Dermis microvascular lymphatic vessel endothelial cell (primary cell): ENCODE results near the gene HEMGN. TPM values are rescaled to one million over a fixed set of nuclear protein-coding genes. Genes with fewer than 3 reads are reported as not detected.
"Not testable (repeated sequence)": the region's sequence is repeated elsewhere in the genome, so short reads cannot be mapped to it uniquely, and the experiment has no call there.

ENCODE experiments used
- DNase-seq, 2 donors: peaks; one replicate each; pipeline versions ENCODE4 v3.0.0 to v3.0.0-alpha.2; 2010; ENCODE audit warnings: low read depth in 2 of 2
- total RNA-seq: library from RNA; depleted of rRNA; stranded (reverse); fragments of >200 nt; gene quantifications from 2 replicates; pipeline ENCODE4 v1.2.1, GENCODE V29; 2014

HEMGN gene
- total RNA-seq, 1 donor from 2014 or later = not detected

DNA sequence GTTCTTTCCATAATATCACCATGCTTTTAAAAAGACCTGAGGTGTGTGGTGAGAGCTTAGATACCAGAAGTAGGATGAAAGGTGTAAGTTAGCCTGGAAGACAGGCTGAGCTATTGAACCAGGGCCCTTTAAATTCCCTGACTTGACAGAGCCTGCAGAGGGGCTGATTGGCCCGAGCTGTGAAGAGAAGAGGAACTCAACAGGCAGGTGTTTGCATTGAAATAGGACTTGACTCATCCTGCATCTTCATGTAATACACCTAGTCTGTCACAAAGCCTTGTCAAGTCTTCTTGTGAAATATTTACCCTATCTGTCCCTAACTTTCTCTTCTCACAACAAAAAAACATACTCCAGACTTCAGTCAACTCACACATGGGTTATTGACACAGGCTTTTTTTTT, 28.5 kb upstream of the HEMGN start:
- no peak for DNase-seq

- no peak for DNase-seq
Measured at GRCh38 chr9:97964901-97965300, 26.9 kb upstream of the HEMGN start.

- no peak for DNase-seq
Measured at GRCh38 chr9:97963232-97963631, 25.3 kb upstream of the HEMGN start.

GRCh38 chr9:97962575-97962974, 24.6 kb upstream of the HEMGN start:
- DNase-seq = no peak

GRCh38 chr9:97962136-97962535, 24.2 kb upstream of the HEMGN start:
- DNase-seq = no peak

DNA sequence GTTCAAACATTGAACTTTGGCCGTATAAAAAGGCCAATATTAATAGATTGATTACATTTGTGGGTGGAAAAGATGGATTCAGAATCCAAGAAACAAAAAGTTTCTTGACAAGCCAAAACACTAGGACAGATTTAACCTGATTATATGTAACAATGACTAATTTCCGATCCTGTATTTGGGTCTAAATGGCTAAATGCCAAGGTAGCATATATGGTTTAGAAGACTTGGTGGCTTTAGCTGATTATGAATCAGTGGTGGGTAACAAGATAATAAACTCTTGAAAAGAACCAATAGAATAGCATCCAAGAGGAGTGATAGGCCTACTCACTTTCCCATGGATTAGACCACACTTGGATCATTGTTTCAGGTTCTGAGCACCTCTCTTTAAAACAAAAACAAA, 23.4 kb upstream of the HEMGN start:
- no peak for DNase-seq

GRCh38 chr9:97960678-97961328, 22.8 kb upstream of the HEMGN start:
- DNase-seq = not testable (repeated sequence)

GRCh38 chr9:97959585-97959984, 21.6 kb upstream of the HEMGN start:
- DNase-seq = no peak

DNA sequence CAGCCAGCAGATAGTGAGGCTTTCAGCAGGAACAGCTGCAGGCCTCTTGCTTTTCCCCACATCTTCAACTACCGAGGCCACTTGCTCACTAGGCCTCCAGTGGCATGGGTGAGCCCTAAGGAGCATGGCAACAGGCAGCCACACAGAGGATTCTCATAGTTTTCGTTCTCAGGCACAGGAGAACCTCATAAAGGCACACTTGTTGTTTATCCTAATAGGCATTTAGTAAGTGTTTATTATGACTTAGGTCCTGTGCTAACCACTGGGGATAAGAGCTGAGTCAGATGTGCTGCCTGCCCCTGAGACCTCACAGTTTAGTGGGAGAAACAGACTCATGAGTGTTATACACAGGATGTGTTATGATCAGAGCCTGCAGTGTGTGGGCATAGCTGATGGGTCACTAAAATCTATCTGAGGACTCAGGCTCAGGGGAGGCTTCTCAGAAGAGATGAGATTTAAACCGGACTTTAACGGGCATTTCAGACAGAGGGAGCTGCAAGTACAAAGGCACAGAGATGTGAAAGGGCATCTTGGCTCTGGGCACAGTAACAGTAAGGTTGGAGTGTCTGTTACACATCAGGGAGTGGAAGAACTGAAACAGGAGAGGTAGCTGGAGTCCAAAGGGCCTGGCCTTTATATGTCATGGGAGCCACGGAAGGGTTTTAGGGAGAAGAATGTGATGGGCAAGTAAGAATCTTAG, 21.0 kb upstream of the HEMGN start:
- no peak for DNase-seq

- no peak for DNase-seq
Measured at GRCh38 chr9:97956331-97956730, 18.4 kb upstream of the HEMGN start.

DNA sequence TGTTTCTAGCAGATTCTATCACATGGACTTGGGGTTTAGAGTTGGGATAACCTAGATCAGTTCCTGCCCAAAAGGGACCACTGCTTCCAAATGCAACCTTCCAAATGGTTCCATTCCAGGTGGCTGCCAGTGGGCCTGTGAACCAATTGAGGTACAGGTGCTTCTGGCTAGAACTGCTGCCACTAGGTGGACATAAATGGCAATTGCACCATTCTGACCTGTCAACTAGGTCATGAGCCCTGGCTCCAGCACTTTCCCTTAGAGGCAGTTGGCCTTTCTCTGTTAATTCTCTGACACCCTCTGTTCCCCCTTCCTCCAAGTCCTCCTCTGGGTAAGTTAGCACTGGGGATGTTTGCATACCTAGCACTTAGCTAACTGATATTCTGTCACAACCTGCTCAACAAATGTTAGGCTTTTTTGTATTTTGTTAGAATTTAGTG, 16.6 kb upstream of the HEMGN start:
- peak; percentile 27 to 52 for DNase-seq

DNA sequence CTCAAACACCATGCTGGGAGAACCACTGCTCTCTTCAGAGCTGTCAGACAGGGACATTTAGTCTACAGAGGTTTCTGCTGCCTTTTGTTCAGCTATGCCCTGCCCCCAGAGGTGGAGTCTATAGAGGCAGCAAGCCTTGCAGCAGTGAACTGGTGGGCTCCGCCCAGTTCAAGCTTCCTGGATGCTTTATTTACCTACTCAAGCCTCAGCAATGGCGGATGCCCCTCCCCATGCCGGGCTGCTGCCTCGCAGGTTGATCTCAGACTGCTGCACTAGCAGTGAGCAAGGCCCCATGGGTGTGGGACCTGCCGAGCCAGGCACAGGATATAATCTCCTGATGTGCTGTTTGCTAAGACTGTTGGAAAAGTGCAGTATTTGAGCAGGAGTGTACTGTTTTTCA, 12.9 kb upstream of the HEMGN start:
- DNase-seq = not testable (repeated sequence)

- not testable (repeated sequence) for DNase-seq
Measured at GRCh38 chr9:97947094-97947493, 9.1 kb upstream of the HEMGN start.

DNA sequence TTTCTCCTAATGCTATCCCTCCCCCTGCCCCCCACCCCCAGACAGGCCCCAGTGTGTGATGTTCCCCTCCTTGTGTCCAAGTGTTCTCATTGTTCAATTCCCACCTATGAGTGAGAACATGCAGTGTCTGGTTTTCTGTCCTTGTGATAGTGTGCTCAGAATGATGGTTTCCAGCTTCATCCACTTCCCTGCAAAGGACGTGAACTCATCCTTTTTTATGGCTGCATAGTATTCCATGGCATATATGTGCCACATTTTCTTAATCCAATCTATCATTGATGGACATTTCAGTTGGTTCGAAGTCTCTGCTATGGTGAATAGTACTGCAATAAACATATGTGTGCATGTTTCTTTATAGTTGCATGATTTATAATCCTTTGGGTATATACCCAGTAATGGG, 7.5 kb upstream of the HEMGN start:
- DNase-seq = not testable (repeated sequence)

DNA sequence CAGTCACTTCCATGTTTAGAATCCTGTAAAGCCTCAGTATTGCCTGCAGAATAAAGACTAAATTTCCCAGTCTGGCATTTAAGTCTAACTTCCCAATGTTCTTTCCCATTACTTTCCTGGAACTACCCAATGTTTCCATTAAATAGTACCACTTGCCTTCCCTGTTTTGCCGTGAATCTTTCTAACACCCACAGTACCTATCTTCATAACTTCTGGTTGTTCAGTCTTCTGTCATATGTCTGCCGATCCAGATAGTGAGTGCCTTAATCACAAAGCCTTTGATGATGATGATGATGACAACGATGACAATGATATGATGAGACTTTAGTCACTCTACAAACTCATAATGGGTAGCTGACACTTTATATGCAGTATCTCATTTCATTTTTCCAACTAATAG, 6.6 kb upstream of the HEMGN start:
- no peak for DNase-seq

GRCh38 chr9:97943308-97943855, 5.4 kb upstream of the HEMGN start:
- DNase-seq = no peak

GRCh38 chr9:97941323-97941722, 3.4 kb upstream of the HEMGN start:
- no peak for DNase-seq

- no peak for DNase-seq
Measured at GRCh38 chr9:97940741-97941140, 2.8 kb upstream of the HEMGN start.

DNA sequence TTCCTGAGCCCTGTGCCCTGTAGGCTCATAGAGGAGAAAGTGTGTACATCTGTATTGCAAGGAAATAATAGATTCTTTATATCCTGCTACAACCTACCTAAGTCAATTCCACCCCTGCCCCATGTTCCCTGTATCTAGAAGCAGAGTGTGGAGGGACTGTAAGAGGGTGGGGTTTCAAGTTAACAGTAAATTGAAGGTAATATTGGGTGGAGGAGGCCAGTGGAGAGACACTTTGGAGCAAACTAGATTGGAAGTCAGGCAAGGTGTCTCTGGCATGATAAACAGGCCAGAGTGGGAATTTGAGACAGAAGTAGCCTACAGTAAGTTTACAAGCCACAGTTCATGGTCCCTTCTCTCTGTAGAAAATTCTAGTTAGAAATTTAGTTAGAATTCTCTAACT, 2.3 kb upstream of the HEMGN start:
- DNase-seq = no peak

- no peak for DNase-seq
Measured at GRCh38 chr9:97936998-97937397, 974 bp downstream of the HEMGN start.

- DNase-seq = no peak
Measured at GRCh38 chr9:97935276-97935675, 2.7 kb downstream of the HEMGN start.

- no peak for DNase-seq
Measured at GRCh38 chr9:97934321-97935115, 3.5 kb downstream of the HEMGN start.
